Gastroesophageal sphincter (tissue), 4 donors: ENCODE results near the gene NRSN2. TPM values are rescaled to one million over a fixed set of nuclear protein-coding genes. Genes with fewer than 3 reads are reported as not detected.

Source experiments
- ATAC-seq: fragments of 150-250 bp; one replicate; pipeline ENCODE4 v1.9.1; 2016; ENCODE audit warnings: mild to moderate bottlenecking, moderate library complexity
- H3K27ac ChIP-seq, 4 donors: fragments of 200-600 bp; sonication (generic) in 3 of 4; 1 replicate in 3 of 4; 2 replicates in 1 of 4; pipeline ENCODE4 v1.5.1; 2016 to 2019
- H3K27me3 ChIP-seq: fragments of 200-600 bp; sonication (generic); one replicate; pipeline ENCODE4 v1.5.1; 2019
- H3K36me3 ChIP-seq, 2 donors: fragments of 200-600 bp; sonication (generic); one replicate each; pipeline ENCODE4 v1.5.1; 2019; ENCODE audit warnings: control low read depth in 1 of 2
- H3K4me1 ChIP-seq, 3 donors: fragments of 200-600 bp; sonication (generic); 1 replicate in 2 of 3; 2 replicates in 1 of 3; pipeline ENCODE4 v1.5.1; 2016 to 2019; ENCODE audit warnings: control low read depth in 2 of 3
- H3K4me3 ChIP-seq, 2 donors: fragments of 200-600 bp; sonication (generic); one replicate each; pipeline ENCODE4 v1.5.1; 2019; ENCODE audit warnings: mild to moderate bottlenecking in 1 of 2, moderate library complexity in 1 of 2
- H3K9me3 ChIP-seq, 3 donors: fragments of 200-600 bp; sonication (generic); one replicate each; pipeline ENCODE4 v1.5.1; 2017 to 2019; ENCODE audit warnings: control low read depth in 2 of 3
- CTCF ChIP-seq, 4 experiments: fragments of 200-600 bp in 2 of 4; fragments of 450-650 bp in 2 of 4; sonication (generic) in 1 of 4; IDR thresholded peaks; one replicate each; pipeline ENCODE4 v1.5.1; 2017 to 2019; ENCODE audit warnings: antibody characterized with exemption in 4 of 4, mild to moderate bottlenecking in 2 of 4, moderate library complexity in 2 of 4
- EP300 ChIP-seq: sonication (generic); formaldehyde crosslinking; IDR thresholded peaks from one replicate; pipeline ENCODE4 v1.6.1; 2017; ENCODE audit warnings: antibody characterized with exemption, mild to moderate bottlenecking
- POLR2A ChIP-seq, 2 donors: fragments of 450-650 bp; IDR thresholded peaks; one replicate each; pipeline ENCODE4 v1.6.1; 2017; ENCODE audit warnings: antibody characterized with exemption in 2 of 2, mild to moderate bottlenecking in 2 of 2, moderate library complexity in 1 of 2
- POLR2AphosphoS5 ChIP-seq: sonication (generic); formaldehyde crosslinking; IDR thresholded peaks from one replicate; pipeline ENCODE4 v1.6.1; 2017; ENCODE audit warnings: antibody characterized with exemption
- WGBS, 2 donors: methylation state at CpG; one replicate each; pipeline ENCODE4 v1.1.5; 2018; ENCODE audit warnings: low coverage in 1 of 2; 5-methylcytosine and 5-hydroxymethylcytosine counted together
- total RNA-seq, 4 donors: library from RNA; depleted of rRNA; stranded (reverse); fragments of >200 nt; gene quantifications; one replicate each; pipeline ENCODE4 v1.1.0, GENCODE V29; 2016

The NRSN2 gene
- total RNA-seq, 4 donors from 2014 or later, result 25.3 to 51.6 (median 30.2) TPM

DNA sequence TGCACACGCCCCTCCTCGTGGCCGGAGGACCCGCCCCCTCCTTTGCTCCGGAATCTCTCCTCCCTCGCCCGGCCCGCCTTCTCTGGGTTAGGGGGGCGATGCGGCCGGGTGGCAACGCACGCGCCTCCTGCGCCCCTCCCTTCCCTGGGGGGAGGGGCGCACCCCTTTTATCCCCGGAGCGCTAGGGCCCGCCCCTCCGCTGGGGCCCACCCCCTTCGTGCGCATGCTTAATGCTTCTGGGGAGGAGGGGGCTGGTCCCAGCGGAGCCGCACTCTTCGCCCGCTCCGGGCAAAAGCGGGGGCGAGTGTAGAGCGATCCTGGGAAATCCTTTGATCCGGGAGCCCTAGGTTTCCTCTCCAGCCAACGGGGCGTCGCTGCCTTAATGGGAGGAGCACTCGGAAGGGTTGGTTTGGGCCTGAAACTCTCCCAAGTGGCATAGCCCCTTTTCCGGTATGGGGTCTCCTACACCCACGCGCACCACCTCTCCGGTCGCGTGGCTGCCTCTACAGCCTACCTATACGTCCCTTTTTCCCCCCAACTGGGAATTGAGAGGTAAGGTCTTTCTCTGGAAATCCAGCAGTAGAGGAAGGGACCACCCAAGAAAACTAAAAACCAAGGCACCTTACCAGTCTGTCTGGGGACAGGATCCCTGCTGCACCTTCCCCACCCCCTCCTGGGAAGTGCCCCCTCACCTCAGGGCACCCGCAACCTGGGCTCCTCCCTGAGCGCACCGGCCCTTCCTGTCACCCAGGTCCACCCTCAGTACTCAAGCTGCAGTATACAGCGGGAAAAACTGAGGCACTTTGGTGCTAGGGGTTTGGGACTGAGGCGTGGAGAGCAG is 19.5 kb upstream of the NRSN2 start:
- Histone ChIP-seq H3K36me3 (no peaks in the 10 kb centered on the region), H3K27me3 (no peaks in the 10 kb centered on the region), H3K4me1 (peaks cover 0 to 73% (median 15%) of the 10 kb centered on the region in 3 donors), H3K4me3 (peak overlapping the region; percentile 44 to 83), H3K27ac (peak overlapping the region; percentile 8 to 97 (median 95)), H3K9me3 (no peaks in the 10 kb centered on the region)
- peak; percentile 36 for ATAC-seq
- 0% methylated on average over 2 of the region's 47 CpGs; no CpG with 5 or more reads in 1 of the 2 donors for WGBS, 2 donors
- no peak for TF ChIP-seq CTCF (IDR thresholded peaks at IDR 0.05)
- no peak for TF ChIP-seq EP300
- peak; percentile 54 for TF ChIP-seq POLR2AphosphoS5
- peak; percentile 12 to 32 for TF ChIP-seq POLR2A (IDR thresholded peaks at IDR 0.05)

- no peak for ATAC-seq
- Histone ChIP-seq H3K4me1 (peaks cover 0 to 69% (median 15%) of the 10 kb centered on the region in 3 donors), H3K27ac (peak overlapping the region; percentile 8 to 97 (median 95)), H3K4me3 (peak overlapping the region in 1 of 2 donors; percentile 83), H3K36me3 (no peaks in the 10 kb centered on the region), H3K9me3 (no peaks in the 10 kb centered on the region), H3K27me3 (no peaks in the 10 kb centered on the region)
- TF ChIP-seq EP300 (no peak), POLR2A (IDR thresholded peaks at IDR 0.05) (no peak), POLR2AphosphoS5 (no peak), CTCF (IDR thresholded peaks at IDR 0.05) (no peak)
- WGBS, 2 donors, result 21 to 52% methylated on average over 10 to 11 of the region's 31 CpGs
Measured at GRCh38 chr20:328027-328974, 18.6 kb upstream of the NRSN2 start.

- Histone ChIP-seq H3K9me3 (no peaks in the 10 kb centered on the region), H3K27me3 (no peaks in the 10 kb centered on the region), H3K4me1 (peaks cover 0 to 61% (median 11%) of the 10 kb centered on the region in 3 donors), H3K4me3 (no peak overlapping the region), H3K27ac (peak overlapping the region in 3 of 4 donors; percentile 95 to 97 (median 95)), H3K36me3 (no peaks in the 10 kb centered on the region)
- TF ChIP-seq POLR2A (IDR thresholded peaks at IDR 0.05) (no peak), CTCF (IDR thresholded peaks at IDR 0.05) (no peak), POLR2AphosphoS5 (no peak), EP300 (no peak)
- ATAC-seq, result no peak
- WGBS, 2 donors, result 34 to 35% methylated on average over 3 to 6 of the region's 7 CpGs
Measured at GRCh38 chr20:328975-329695, 17.8 kb upstream of the NRSN2 start.

DNA sequence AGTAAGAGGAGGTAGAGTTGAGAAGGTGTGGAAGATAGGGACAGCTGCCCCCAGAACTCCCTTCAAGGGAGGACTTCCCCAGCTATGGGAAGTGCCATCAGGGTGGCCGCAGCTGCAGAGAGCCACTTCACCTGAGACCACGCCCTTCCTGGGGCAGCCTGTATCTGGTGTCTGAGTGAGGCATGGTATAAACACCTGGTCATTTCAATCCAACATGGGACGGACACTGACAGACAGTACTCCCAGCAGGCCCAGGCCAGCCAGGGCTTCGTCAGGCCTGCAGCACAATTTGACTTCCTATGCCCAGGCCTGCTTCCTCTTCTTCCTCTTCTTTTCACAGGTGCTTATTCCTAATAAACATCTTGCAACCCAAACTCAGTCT is 17.1 kb upstream of the NRSN2 start:
- Histone ChIP-seq H3K4me1 (peaks cover 0 to 56% (median 11%) of the 10 kb centered on the region in 3 donors), H3K36me3 (no peaks in the 10 kb centered on the region), H3K27ac (peak overlapping the region in 3 of 4 donors; percentile 95 to 97 (median 95)), H3K9me3 (no peaks in the 10 kb centered on the region), H3K4me3 (no peak overlapping the region), H3K27me3 (no peaks in the 10 kb centered on the region)
- ATAC-seq, result no peak
- no peak for TF ChIP-seq POLR2A (IDR thresholded peaks at IDR 0.05)
- no peak for TF ChIP-seq EP300
- no peak for TF ChIP-seq CTCF (IDR thresholded peaks at IDR 0.05)
- no peak for TF ChIP-seq POLR2AphosphoS5
- WGBS, 2 donors, result 60 to 67% methylated on average over 1 to 4 of the region's 4 CpGs
